Smooth muscle cell (in vitro differentiated cells): ENCODE data around the gene ZNF775. TPM values are rescaled to one million over a fixed set of nuclear protein-coding genes. Genes with fewer than 3 reads are reported as not detected.

Experiments
- DNase-seq: peaks from one replicate; lab custom pipeline; 2025; ENCODE audit not compliant: unreplicated experiment; lab: John Stamatoyannopoulos, UW
- H2AFZ ChIP-seq: fragments of 200-600 bp; sonication (generic); 2 replicates; pipeline ENCODE4 v1.6.0; 2016; ENCODE audit warnings: antibody characterized with exemption, low read depth, mild to moderate bottlenecking
- H3F3A ChIP-seq: fragments of 200-600 bp; sonication (generic); 2 replicates; pipeline ENCODE4 v1.6.0; 2017; ENCODE audit warnings: antibody characterized with exemption, low read depth
- H3K27ac ChIP-seq: fragments of 200-600 bp; sonication (generic); 2 replicates; pipeline ENCODE4 v1.5.1; 2016; ENCODE audit warnings: low read depth, mild to moderate bottlenecking
- H3K27me3 ChIP-seq: fragments of 200-600 bp; sonication (generic); 2 replicates; pipeline ENCODE4 v1.6.1; 2016; ENCODE audit warnings: low read depth, mild to moderate bottlenecking
- H3K36me3 ChIP-seq: fragments of 200-600 bp; sonication (generic); 2 replicates; pipeline ENCODE4 v1.5.1; 2016; ENCODE audit warnings: low read depth
- H3K4me1 ChIP-seq: fragments of 200-600 bp; sonication (generic); 2 replicates; pipeline ENCODE4 v1.5.1; 2016; ENCODE audit warnings: low read depth
- H3K4me2 ChIP-seq: fragments of 200-600 bp; sonication (generic); 2 replicates; pipeline ENCODE4 v1.6.0; 2016; ENCODE audit warnings: mild to moderate bottlenecking
- H3K4me3 ChIP-seq: fragments of 200-600 bp; sonication (generic); 2 replicates; pipeline ENCODE4 v1.5.1; 2016; ENCODE audit warnings: mild to moderate bottlenecking
- H3K79me2 ChIP-seq: fragments of 200-600 bp; sonication (generic); 2 replicates; pipeline ENCODE4 v1.6.0; 2016; ENCODE audit warnings: low read depth, mild to moderate bottlenecking
- H3K9ac ChIP-seq: fragments of 200-600 bp; sonication (generic); 2 replicates; pipeline ENCODE4 v1.6.0; 2016; ENCODE audit warnings: low read depth
- H3K9me3 ChIP-seq: fragments of 200-600 bp; sonication (generic); replicated peaks from 2 replicates; pipeline ENCODE4 v1.5.1; 2016; ENCODE audit warnings: low read depth
- H4K20me1 ChIP-seq: fragments of 200-600 bp; sonication (generic); 2 replicates; pipeline ENCODE4 v1.6.0; 2016; ENCODE audit warnings: low read depth
- CTCF ChIP-seq: fragments of 200-600 bp; sonication (generic); IDR thresholded peaks from 2 replicates; pipeline ENCODE4 v1.5.1; 2017; ENCODE audit warnings: borderline replicate concordance, mild to moderate bottlenecking, antibody characterized with exemption; ENCODE audit not compliant: insufficient read depth, poor library complexity, severe bottlenecking
- WGBS: methylation state at CpG from one replicate; pipeline ENCODE4 v1.1.7; 2016; ENCODE audit warnings: low lambda C conversion rate; 5-methylcytosine and 5-hydroxymethylcytosine counted together
- polyA plus RNA-seq: library from polyadenylated mRNA; unstranded; fragments of >200 nt; fragmentation: Nextera tagmentation; extraction: Ambion mirVana; gene quantifications from 2 replicates; pipeline ENCODE4 v1.2.1, GENCODE V29; 2016
- total RNA-seq: library from RNA; depleted of rRNA; stranded (reverse); fragments of >200 nt; gene quantifications from 2 replicates; pipeline ENCODE4 v1.2.3, GENCODE V29; 2014

Gene ZNF775
- total and polyA plus RNA-seq, 2 experiments from 2014 or later: 5.9 to 23.8 TPM

- Histone ChIP-seq H3K9me3 (no peaks in the 10 kb centered on the region), H3K4me3 (no peak overlapping the region), H3F3A (no peaks in the 10 kb centered on the region), H2AFZ (no peak overlapping the region), H3K4me1 (peaks cover 8% of the 10 kb centered on the region), H3K27ac (no peak overlapping the region), H3K27me3 (no peaks in the 10 kb centered on the region), H3K79me2 (no peaks in the 10 kb centered on the region), H3K4me2 (no peak overlapping the region), H3K36me3 (no peaks in the 10 kb centered on the region), H3K9ac (no peak overlapping the region), H4K20me1 (no peaks in the 10 kb centered on the region)
- TF ChIP-seq CTCF: no peak
- 69% methylated on average over 7 of the region's 7 CpGs for WGBS
- no peak for DNase-seq
These were observed 17.7 kb upstream of the ZNF775 start for GRCh38 chr7:150361402-150361801.

- H2AFZ ChIP-seq: no peak overlapping the region
- H3K79me2 ChIP-seq: no peaks in the 10 kb centered on the region
- H3K4me2 ChIP-seq: no peak overlapping the region
- 57% methylated on average over 18 of the region's 18 CpGs for WGBS
- H3F3A ChIP-seq: no peaks in the 10 kb centered on the region
- no peak overlapping the region for H3K9ac ChIP-seq
- no peak overlapping the region for H3K4me3 ChIP-seq
- H3K27me3 ChIP-seq: no peaks in the 10 kb centered on the region
- no peaks in the 10 kb centered on the region for H3K9me3 ChIP-seq
- no peak for TF ChIP-seq CTCF
- peaks cover 4% of the 10 kb centered on the region for H3K4me1 ChIP-seq
- H3K27ac ChIP-seq: no peak overlapping the region
- DNase-seq: no peak
- H3K36me3 ChIP-seq: no peaks in the 10 kb centered on the region
- H4K20me1 ChIP-seq: no peaks in the 10 kb centered on the region
These were observed 17.1 kb upstream of the ZNF775 start for GRCh38 chr7:150361807-150362621.

- H3F3A ChIP-seq: peaks cover 5% of the 10 kb centered on the region
- H3K36me3 ChIP-seq: no peaks in the 10 kb centered on the region
- H3K4me3 ChIP-seq: no peak overlapping the region
- H3K9ac ChIP-seq: no peak overlapping the region
- 94% methylated on average over 4 of the region's 4 CpGs for WGBS
- peaks cover 10% of the 10 kb centered on the region for H3K4me1 ChIP-seq
- no peaks in the 10 kb centered on the region for H3K79me2 ChIP-seq
- no peak overlapping the region for H3K4me2 ChIP-seq
- H3K9me3 ChIP-seq: no peaks in the 10 kb centered on the region
- no peaks in the 10 kb centered on the region for H4K20me1 ChIP-seq
- no peak overlapping the region for H2AFZ ChIP-seq
- no peak overlapping the region for H3K27ac ChIP-seq
- no peak for TF ChIP-seq CTCF
- no peak for DNase-seq
- no peaks in the 10 kb centered on the region for H3K27me3 ChIP-seq
These were observed 15.8 kb upstream of the ZNF775 start for GRCh38 chr7:150363370-150363769.

GRCh38 chr7:150363872-150364271 is 15.3 kb upstream of the ZNF775 start:
- H2AFZ ChIP-seq: no peak overlapping the region
- no peaks in the 10 kb centered on the region for H3K36me3 ChIP-seq
- no peaks in the 10 kb centered on the region for H4K20me1 ChIP-seq
- H3K4me3 ChIP-seq: no peak overlapping the region
- H3K4me1 ChIP-seq: peaks cover 10% of the 10 kb centered on the region
- TF ChIP-seq CTCF: no peak
- peaks cover 6% of the 10 kb centered on the region for H3F3A ChIP-seq
- no peak overlapping the region for H3K4me2 ChIP-seq
- no peaks in the 10 kb centered on the region for H3K9me3 ChIP-seq
- no peak overlapping the region for H3K27ac ChIP-seq
- DNase-seq: no peak
- H3K79me2 ChIP-seq: no peaks in the 10 kb centered on the region
- no peaks in the 10 kb centered on the region for H3K27me3 ChIP-seq
- no peak overlapping the region for H3K9ac ChIP-seq
- 90% methylated on average over 5 of the region's 5 CpGs for WGBS
